GM18861 (cell line): Measurements from ENCODE around the gene THSD7A.

Experiments
- ATAC-seq: cut with Tn5 transposase; IDR thresholded peaks from one replicate; pipeline ENCODE4 v1.9.1; 2021; ENCODE audit not compliant: unreplicated experiment

THSD7A gene

GRCh38 chr7:11817111-11817740 lies 14.8 kb downstream of the THSD7A start:
- ATAC-seq, result no peak

GRCh38 chr7:11811709-11812108 lies 20.3 kb downstream of the THSD7A start:
- ATAC-seq, result no peak

DNA sequence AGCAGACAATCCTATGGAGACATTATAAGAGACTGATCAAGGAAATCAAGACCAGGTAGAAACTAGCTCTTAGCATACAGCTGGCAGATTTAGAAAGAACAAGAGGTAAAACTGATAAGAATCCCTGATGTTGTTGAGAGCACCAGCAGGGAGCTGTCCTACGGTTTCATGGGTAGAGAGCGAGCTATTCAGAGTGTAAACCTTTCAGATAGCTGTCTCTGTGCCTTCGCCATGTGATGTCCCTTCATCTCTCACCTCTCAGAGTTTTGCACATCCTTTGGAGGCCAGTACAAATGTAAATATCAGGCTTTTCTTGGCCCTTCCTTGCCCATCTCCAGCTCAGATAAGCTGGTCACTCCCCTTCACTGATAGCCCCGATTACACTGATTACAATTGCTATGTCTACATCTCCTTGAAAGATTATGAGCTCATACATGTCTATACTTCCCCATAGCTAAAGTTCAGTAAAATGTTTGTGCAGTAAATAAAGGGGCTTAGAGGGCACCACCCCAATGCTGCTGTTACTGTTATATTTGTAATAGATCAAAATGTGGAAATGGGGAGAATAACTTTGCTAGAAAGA lies 21.9 kb downstream of the THSD7A start:
- ATAC-seq, result no peak

- no peak for ATAC-seq
These were observed 25.0 kb downstream of the THSD7A start for GRCh38 chr7:11807000-11807399.

GRCh38 chr7:11804621-11805020 lies 27.4 kb downstream of the THSD7A start:
- ATAC-seq, result no peak

DNA sequence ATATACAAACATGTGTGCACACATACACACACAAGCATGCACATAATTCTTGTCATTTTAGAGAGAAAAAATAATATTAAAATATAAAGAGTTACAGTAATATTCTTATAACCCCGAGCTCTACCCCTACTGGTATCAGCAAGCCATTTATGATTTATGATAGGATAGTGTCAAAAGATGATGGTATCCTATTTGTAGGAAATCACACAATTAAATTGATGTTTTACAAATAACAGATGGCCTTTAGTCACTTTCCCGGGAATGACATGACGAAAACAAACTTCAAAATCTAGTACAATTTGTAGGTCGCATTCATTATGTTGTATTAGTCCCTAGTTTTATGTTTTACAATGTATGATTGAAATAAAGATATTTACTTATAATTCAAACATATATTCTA lies 36.8 kb downstream of the THSD7A start:
- ATAC-seq, result no peak

- ATAC-seq, result no peak
These were observed 39.8 kb downstream of the THSD7A start for GRCh38 chr7:11792166-11792565.

DNA sequence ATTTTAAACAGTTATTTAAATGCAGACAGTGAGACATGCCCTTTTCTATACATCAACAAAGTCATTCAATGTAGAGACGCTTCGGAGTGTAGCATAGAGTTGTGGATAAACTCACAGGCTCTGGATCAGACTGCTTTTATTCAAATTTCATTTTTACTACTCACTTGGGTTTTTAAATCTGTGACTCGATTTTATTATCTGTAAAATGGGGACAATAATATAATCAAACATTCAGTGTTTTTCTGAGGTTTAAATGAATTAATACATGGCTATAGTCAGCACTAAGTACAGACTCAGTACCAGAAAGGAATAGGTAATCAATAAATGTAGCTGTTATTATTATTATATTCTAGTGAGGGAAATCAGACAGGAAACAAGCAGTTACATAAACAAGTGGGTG lies 43.4 kb downstream of the THSD7A start:
- no peak for ATAC-seq

GRCh38 chr7:11787534-11787933 lies 44.5 kb downstream of the THSD7A start:
- ATAC-seq, result no peak

DNA sequence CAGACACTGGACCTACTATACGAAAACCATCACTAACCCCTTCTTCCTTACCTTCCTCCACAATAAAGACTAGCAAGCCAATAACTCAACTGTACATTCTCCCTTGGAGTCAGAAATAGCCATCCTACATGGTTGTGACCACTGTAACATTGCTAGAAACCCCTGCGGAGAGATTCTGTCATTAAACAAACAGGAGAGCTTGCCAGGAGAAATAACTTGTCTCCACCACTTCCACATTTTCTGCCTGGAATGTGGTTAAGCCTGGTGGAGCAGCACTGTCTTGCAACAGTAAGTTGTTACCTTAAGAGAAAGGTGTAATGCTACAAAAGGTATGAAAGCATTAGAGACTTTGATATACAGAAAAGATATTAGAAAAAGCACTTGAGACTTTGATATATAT lies 45.8 kb downstream of the THSD7A start:
- ATAC-seq, result no peak

- no peak for ATAC-seq
These were observed 47.0 kb downstream of the THSD7A start for GRCh38 chr7:11784769-11785536.

GRCh38 chr7:11779864-11780674 lies 51.9 kb downstream of the THSD7A start:
- ATAC-seq, result no peak

DNA sequence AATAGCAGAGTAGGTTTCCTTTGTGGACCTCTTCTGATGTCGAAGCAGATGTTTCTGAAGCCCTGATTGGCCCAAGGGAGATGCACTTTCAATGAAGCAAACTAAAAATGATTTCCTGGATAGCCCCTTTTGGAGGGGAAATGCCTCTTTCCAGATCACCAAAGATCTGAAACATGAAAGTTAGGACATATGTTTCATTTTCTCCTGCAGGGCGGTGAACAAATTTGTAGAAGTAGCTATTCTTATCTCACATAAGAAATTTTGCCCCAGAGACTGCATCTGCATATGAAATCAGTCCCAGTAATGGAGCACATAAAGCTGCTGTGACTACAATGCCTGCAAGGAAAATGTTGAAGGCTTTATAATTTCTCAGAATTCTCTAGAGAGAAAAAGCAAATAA lies 56.0 kb downstream of the THSD7A start:
- ATAC-seq, result no peak

DNA sequence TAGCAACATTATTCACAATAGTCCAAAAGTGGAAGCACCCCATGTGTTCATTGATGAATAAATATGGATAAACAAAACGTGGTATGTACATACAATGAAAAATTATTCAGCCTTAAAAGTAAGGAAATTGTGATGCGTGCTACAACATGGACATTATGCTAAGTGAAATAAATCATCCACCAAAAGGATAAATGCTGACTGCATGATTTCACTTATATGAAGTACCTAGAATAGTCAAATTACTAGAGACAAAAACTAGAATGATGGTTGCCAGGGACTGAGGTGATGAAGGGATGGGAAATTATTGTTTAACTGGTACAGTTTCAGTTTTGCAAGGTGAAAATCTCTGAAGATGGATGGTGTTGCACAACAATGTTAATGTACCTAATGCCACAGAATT lies 56.6 kb downstream of the THSD7A start:
- no peak for ATAC-seq

GRCh38 chr7:11768263-11768662 lies 63.7 kb downstream of the THSD7A start:
- no peak for ATAC-seq

GRCh38 chr7:11767148-11767547 lies 64.8 kb downstream of the THSD7A start:
- no peak for ATAC-seq

- no peak for ATAC-seq
These were observed 71.6 kb downstream of the THSD7A start for GRCh38 chr7:11760372-11760771.

- ATAC-seq, result no peak
These were observed 73.3 kb downstream of the THSD7A start for GRCh38 chr7:11758627-11759111.

DNA sequence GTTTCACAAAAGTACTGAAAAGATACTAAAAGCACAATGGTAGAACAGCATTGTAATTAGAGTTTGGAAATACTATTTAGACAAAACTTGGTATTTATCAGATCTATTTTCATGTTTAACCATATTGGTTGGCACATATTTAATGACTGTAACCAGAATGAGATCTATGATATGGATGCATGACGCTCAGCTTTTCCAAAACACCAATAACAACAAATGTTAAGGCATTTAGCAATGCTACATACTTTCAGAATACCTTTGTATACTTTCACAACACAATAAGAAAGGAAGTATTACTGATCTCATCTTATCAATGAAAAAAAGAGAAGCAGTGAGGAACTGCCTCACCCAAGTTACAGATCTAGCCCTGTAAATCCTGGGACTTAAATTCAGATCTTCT lies 74.8 kb downstream of the THSD7A start:
- no peak for ATAC-seq

GRCh38 chr7:11754933-11755332 lies 77.1 kb downstream of the THSD7A start:
- ATAC-seq, result no peak

- no peak for ATAC-seq
These were observed 77.9 kb downstream of the THSD7A start for GRCh38 chr7:11754123-11754522.
